GM23338 (cell line): Measurements from ENCODE around the gene SPEF1. TPM values are rescaled to one million over a fixed set of nuclear protein-coding genes. Genes with fewer than 3 reads are reported as not detected.

Source experiments
- ATAC-seq: fragments of 200-7000 bp; cut with Tn5 transposase; 3 replicates; pipeline ENCODE4 v1.9.1; 2020
- DNase-seq: peaks from one replicate; pipeline ENCODE4 v3.0.0-alpha.2; 2015; ENCODE audit warnings: low spot score
- H2AFZ ChIP-seq: fragments of 200-600 bp; sonication (generic); 2 replicates; pipeline ENCODE4 v1.8.0; 2016; ENCODE audit warnings: antibody characterized with exemption, mild to moderate bottlenecking, moderate library complexity
- H3F3A ChIP-seq: fragments of 200-600 bp; sonication (generic); replicated peaks from 2 replicates; pipeline ENCODE4 v1.8.0; 2017; ENCODE audit warnings: antibody characterized with exemption, mixed run types, low read depth
- H3K27ac ChIP-seq: fragments of 200-600 bp; sonication (generic); 2 replicates; pipeline ENCODE4 v1.6.1; 2016; ENCODE audit warnings: low read depth
- H3K27me3 ChIP-seq: fragments of 200-600 bp; sonication (generic); 2 replicates; pipeline ENCODE4 v1.8.0; 2016; ENCODE audit warnings: mild to moderate bottlenecking, mixed run types, moderate library complexity; ENCODE audit not compliant: insufficient read depth
- H3K36me3 ChIP-seq: fragments of 200-600 bp; sonication (generic); 2 replicates; pipeline ENCODE4 v1.8.0; 2016; ENCODE audit warnings: mild to moderate bottlenecking; ENCODE audit not compliant: insufficient read depth
- H3K4me1 ChIP-seq: fragments of 200-600 bp; sonication (generic); 2 replicates; pipeline ENCODE4 v1.8.0; 2016; ENCODE audit warnings: mild to moderate bottlenecking, moderate library complexity; ENCODE audit not compliant: insufficient read depth
- H3K4me2 ChIP-seq: fragments of 200-600 bp; sonication (generic); 2 replicates; pipeline ENCODE4 v1.7.1; 2017; ENCODE audit warnings: mixed run types
- H3K4me3 ChIP-seq: fragments of 200-600 bp; sonication (generic); 2 replicates; pipeline ENCODE4 v1.6.1; 2016; ENCODE audit warnings: mixed run types
- H3K79me2 ChIP-seq: fragments of 200-600 bp; sonication (generic); replicated peaks from 2 replicates; pipeline ENCODE4 v1.8.0; 2017; ENCODE audit warnings: mild to moderate bottlenecking; ENCODE audit not compliant: insufficient read depth
- H3K9me2 ChIP-seq: fragments of 200-600 bp; sonication (generic); 2 replicates; pipeline ENCODE4 v1.8.0; 2017; ENCODE audit not compliant: insufficient read depth
- H4K20me1 ChIP-seq: fragments of 200-600 bp; sonication (generic); replicated peaks from 2 replicates; pipeline ENCODE4 v1.8.0; 2017; ENCODE audit warnings: mild to moderate bottlenecking; ENCODE audit not compliant: insufficient read depth
- H3K27ac Mint-ChIP-seq: 2 replicates; pipeline ENCODE4 v1.8.0; 2020; ENCODE audit warnings: inconsistent platforms, mild to moderate bottlenecking, moderate library complexity, mixed read lengths
- H3K27me3 Mint-ChIP-seq: 3 replicates; pipeline ENCODE4 v1.8.0; 2022; ENCODE audit warnings: low read depth, mild to moderate bottlenecking, moderate library complexity, mixed read lengths, inconsistent platforms; ENCODE audit not compliant: insufficient read depth, poor library complexity
- H3K36me3 Mint-ChIP-seq: 3 replicates; pipeline ENCODE4 v1.8.0; 2021; ENCODE audit warnings: low read depth, mild to moderate bottlenecking, inconsistent platforms, moderate library complexity, mixed read lengths
- H3K4me1 Mint-ChIP-seq: 3 replicates; pipeline ENCODE4 v1.8.0; 2020; ENCODE audit warnings: mild to moderate bottlenecking, inconsistent platforms, mixed read lengths
- H3K4me3 Mint-ChIP-seq: 3 replicates; pipeline ENCODE4 v1.8.0; 2021; ENCODE audit warnings: moderate library complexity, mild to moderate bottlenecking, inconsistent platforms, mixed read lengths
- H3K9me3 Mint-ChIP-seq: 3 replicates; pipeline ENCODE4 v1.8.0; 2020; ENCODE audit warnings: moderate library complexity, mild to moderate bottlenecking, inconsistent platforms, mixed read lengths
- CREB1 ChIP-seq: fragments of 250-450 bp; sonication (Bioruptor Pico); IDR thresholded peaks from 2 replicates; pipeline ENCODE4 v1.5.0; 2020; ENCODE audit warnings: low read depth, mild to moderate bottlenecking, moderate library complexity
- ETS1 ChIP-seq: IDR thresholded peaks from 2 replicates; pipeline ENCODE4 v1.6.1; 2016; ENCODE audit warnings: antibody characterized with exemption
- EZH2 ChIP-seq: fragments of 200-600 bp; sonication (generic); IDR thresholded peaks from one replicate; pipeline ENCODE4 v1.8.0; 2017; ENCODE audit warnings: antibody characterized with exemption, mild to moderate bottlenecking, low read depth; ENCODE audit not compliant: unreplicated experiment
- EZH2phosphoT487 ChIP-seq: fragments of 200-600 bp; sonication (generic); IDR thresholded peaks from one replicate; pipeline ENCODE4 v1.8.1; 2018; ENCODE audit warnings: antibody characterized with exemption; ENCODE audit not compliant: unreplicated experiment
- NANOG ChIP-seq: IDR thresholded peaks from 2 replicates; pipeline ENCODE4 v1.6.1; 2016; ENCODE audit warnings: antibody characterized with exemption, borderline replicate concordance
- STAT1 ChIP-seq: IDR thresholded peaks from one replicate; pipeline ENCODE4 v1.6.1; 2016; ENCODE audit warnings: antibody characterized with exemption; ENCODE audit not compliant: unreplicated experiment
- ZNF114 ChIP-seq: fragments of 250-450 bp; sonication (Bioruptor Pico); IDR thresholded peaks from 2 replicates; pipeline ENCODE4 v1.5.0; 2020; ENCODE audit warnings: mild to moderate bottlenecking, moderate library complexity
- ZNF462 ChIP-seq: fragments of 250-450 bp; sonication (Bioruptor Pico); IDR thresholded peaks from 2 replicates; pipeline ENCODE4 v1.5.0; 2020; ENCODE audit warnings: mild to moderate bottlenecking, moderate library complexity
- polyA plus RNA-seq: library from polyadenylated mRNA; unstranded; fragments of >200 nt; fragmentation: Nextera tagmentation; extraction: Ambion mirVana; gene quantifications from 2 replicates; pipeline ENCODE4 v1.2.1, GENCODE V29; 2016
- total RNA-seq: library from RNA; depleted of rRNA; stranded (reverse); fragments of >200 nt; shearing (Covaris generic); gene quantifications from 2 replicates; pipeline ENCODE4 v1.2.3, GENCODE V29; 2014

Gene SPEF1
- total and polyA plus RNA-seq, 2 experiments from 2014 or later: 0.68 to 0.69 TPM

GRCh38 chr20:3766422-3767109, 14.7 kb downstream of the SPEF1 start (continued):
- TF ChIP-seq CREB1 (CRISPR knock-in tag): no peak
- no peak for TF ChIP-seq NANOG
- no peak for TF ChIP-seq EZH2
- TF ChIP-seq STAT1: no peak

GRCh38 chr20:3765171-3765882, 15.9 kb downstream of the SPEF1 start:
- Mint-ChIP-seq H3K9me3 (no peaks in the 10 kb centered on the region), H3K27me3 (peaks cover 11% of the 10 kb centered on the region), H3K36me3 (peaks cover 7% of the 10 kb centered on the region; the same call in 1 of the 3 replicates), H3K4me3 (peak overlapping the region; percentile 92), H3K4me1 (peaks cover 16% of the 10 kb centered on the region), H3K27ac (no peak overlapping the region)
- Histone ChIP-seq H3K9me2 (no peaks in the 10 kb centered on the region), H3K27me3 (no peaks in the 10 kb centered on the region), H3K27ac (no peak overlapping the region), H3K79me2 (peaks cover 30% of the 10 kb centered on the region), H3K4me2 (no peak overlapping the region), H3F3A (0 out of 2 replicates have a peak, but pooled peaks cover 4% of the 10 kb centered on the region), H3K4me1 (peaks cover 23% of the 10 kb centered on the region), H4K20me1 (peaks cover 6% of the 10 kb centered on the region), H3K4me3 (no peak overlapping the region), H2AFZ (no peak overlapping the region), H3K36me3 (no peaks in the 10 kb centered on the region; the same call in none of the 2 replicates)
- TF ChIP-seq ZNF114 (CRISPR knock-in tag): no peak
- no peak for TF ChIP-seq ZNF462 (CRISPR knock-in tag)
- no peak for TF ChIP-seq ETS1
- no peak for TF ChIP-seq EZH2phosphoT487
- DNase-seq (no peak), ATAC-seq (no peak)
